Stimulated activated CD8-positive, alpha-beta memory T cell treated with anti-CD3 and anti-CD28 coated beads, Interleukin-15, amount 100 ng/mL, for 4 hours (primary cell): ENCODE measurements around the gene DECR2.
A peak's percentile ranks its signal among the peaks of the same experiment; 100 is the strongest.
"Not testable (repeated sequence)": the region's sequence is repeated elsewhere in the genome, so short reads cannot be mapped to it uniquely, and the experiment has no call there.

Experiments
- DNase-seq, 2 donors: peaks; one replicate each; pipeline ENCODE4 v3.0.0-alpha.2; 2020; ENCODE audit warnings: low read depth in 2 of 2

DECR2 gene

DNA sequence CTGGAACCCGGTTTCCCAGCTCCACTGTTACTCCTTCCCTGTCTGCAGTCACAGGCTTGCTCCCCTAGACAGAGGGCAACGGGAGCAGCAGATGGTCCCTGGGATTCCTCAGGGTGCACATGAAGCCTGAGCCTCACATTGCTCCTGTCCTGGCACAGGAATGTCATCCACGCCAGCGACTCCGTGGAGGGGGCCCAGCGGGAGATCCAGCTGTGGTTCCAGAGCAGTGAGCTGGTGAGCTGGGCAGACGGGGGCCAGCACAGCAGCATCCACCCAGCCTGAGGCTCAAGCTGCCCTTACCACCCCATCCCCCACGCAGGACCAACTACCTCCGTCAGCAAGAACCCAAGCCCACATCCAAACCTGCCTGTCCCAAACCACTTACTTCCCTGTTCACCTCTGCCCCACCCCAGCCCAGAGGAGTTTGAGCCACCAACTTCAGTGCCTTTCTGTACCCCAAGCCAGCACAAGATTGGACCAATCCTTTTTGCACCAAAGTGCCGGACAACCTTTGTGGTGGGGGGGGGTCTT is 1.6 kb upstream of the DECR2 start:
- DNase-seq = no peak

DNA sequence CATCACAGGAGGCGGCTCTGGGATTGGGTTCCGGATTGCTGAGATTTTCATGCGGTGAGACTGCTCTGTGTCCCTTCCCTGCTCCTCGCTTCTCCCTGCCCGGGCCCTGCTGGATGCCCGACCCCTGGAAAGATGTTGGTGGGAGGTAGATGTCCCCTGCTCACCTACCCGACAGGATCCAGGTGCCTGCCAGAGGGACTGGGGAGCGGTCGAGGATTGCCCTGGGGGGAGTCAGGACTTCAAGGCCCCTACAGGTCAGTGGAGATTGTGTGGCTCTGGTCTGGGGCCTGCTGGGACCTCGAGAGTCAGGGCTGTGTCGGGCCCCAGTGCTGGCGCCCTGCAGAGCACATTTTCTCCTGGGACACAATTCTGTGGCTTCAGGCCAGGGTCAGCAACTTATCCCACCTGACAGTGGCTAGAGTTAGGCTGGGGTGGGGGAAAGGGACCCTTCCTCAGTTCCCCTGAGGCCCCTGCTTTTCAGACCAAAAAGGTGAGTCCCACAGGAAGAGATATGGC is 3.3 kb downstream of the DECR2 start:
- DNase-seq = no peak

DNA sequence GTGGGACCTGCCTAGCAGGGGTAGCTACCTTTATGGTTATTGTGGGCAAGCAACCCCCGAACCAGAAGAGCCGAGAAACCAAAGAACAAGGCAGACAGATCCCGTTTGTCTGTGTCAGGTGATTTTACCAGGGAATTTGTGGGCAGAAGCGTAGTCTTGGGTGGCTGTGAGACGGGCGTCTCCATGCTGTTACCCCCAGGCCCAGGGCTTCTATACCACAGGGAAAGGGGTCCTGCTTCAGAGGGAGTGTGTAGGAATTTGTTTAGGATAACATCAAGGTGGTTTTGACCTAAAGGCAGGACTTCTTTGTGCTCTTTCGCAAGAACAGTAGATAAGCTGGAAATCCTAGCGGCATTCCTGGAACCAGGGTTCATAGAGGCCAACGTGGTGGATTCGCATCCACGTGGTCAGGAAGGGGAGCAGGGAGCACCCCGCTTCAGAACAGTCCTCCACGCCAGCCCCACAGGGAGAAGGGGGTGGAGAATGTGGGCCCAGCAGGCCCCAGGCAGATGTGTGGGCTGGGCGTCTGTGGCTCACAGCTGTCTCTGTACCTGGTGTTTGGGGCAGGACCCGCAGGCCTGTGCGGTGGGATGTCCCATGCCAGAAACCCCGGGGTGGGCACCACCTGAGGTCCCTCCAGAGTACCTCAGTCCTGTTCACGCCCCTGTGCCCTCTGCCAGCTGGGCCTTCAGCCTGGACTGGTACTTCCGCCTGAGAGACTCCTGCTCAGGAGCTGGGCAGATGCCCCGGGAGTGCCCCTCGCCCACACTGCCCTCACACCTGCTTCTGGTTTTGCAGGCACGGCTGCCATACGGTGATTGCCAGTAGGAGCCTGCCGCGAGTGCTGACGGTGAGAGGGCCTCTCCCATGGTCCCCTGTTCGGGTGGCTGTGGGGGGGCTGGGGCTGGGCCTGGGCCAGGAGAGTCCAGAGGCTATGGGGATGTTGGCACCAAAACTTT is 4.1 kb downstream of the DECR2 start:
- DNase-seq = no peak

DNA sequence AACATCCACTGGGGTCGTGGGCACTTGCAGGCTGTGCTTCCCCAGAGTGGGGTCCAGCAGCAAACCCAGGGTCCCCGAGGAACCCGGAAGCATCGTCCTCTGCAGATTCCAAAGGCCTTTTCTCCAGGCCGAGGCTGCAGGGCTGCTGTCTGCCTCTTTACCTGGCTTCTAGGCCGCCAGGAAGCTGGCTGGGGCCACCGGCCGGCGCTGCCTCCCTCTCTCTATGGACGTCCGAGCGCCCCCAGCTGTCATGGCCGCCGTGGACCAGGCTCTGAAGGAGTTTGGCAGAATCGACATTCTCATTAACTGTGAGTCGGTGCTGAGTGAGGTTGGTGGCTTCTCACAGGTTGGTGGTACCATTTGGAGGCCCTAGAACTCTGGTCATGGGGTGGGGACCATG is 5.6 kb downstream of the DECR2 start:
- no peak for DNase-seq

DNA sequence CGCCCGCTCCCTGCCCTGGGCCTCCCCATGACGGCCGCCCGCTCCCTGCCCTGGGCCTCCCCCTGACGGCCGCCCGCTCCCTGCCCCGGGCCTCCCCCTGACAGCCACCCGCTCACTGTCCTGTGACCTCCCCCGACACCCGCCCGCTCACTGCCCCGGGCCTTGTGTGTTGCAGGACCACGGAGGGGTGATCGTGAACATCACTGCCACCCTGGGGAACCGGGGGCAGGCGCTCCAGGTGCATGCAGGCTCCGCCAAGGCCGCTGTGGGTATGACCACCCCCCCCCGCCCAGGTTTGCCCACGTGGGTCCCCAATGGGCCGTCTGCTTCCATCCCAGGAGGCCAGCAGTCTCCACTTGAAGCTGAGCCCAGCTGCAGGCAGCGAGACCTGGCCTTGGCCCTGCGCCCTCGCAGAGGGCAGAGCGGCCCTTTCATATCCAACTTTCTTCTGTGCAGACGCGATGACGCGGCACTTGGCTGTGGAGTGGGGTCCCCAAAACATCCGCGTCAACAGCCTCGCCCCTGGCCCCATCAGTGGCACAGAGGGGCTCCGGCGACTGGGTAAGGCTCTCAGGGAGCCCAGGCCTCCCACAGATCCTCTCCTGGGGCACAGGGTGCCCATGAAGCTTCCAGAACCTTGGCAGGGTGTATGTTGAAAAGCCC is 9.0 kb downstream of the DECR2 start:
- DNase-seq = no peak

DNA sequence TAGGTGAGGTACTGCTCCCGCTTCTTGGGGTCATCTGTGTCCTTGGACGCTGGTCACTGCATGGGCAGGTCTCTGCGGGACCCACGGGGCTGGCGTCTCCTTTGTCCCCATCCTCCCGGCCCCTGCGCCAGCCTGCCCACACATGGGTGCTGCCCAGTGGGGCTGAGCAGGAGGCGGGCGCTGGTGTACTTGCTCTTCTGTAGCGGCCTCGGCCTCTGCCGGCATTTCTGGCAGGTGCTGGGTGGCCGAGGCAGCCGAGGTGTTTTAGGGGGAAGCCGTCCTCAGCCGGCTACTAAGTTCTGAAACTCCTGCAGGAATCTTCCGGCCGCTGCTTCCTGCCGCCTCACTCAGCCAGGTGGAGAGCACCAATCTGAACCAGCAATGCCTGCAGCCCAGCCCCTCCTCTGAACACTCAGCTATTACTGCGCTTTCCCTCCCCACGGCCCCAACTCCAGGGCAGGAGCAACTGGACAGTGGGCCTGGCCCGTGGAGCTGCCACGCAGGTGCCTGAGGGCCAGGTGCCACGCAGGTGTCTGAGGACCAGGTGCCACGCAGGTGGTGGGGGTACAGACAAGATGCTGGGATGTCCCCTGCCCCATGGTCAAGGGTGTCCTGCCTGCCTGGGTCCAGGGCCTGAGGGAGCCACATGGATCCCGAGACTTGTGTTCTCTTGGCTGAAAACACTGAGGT is 10.0 kb downstream of the DECR2 start:
- no peak for DNase-seq

DNA sequence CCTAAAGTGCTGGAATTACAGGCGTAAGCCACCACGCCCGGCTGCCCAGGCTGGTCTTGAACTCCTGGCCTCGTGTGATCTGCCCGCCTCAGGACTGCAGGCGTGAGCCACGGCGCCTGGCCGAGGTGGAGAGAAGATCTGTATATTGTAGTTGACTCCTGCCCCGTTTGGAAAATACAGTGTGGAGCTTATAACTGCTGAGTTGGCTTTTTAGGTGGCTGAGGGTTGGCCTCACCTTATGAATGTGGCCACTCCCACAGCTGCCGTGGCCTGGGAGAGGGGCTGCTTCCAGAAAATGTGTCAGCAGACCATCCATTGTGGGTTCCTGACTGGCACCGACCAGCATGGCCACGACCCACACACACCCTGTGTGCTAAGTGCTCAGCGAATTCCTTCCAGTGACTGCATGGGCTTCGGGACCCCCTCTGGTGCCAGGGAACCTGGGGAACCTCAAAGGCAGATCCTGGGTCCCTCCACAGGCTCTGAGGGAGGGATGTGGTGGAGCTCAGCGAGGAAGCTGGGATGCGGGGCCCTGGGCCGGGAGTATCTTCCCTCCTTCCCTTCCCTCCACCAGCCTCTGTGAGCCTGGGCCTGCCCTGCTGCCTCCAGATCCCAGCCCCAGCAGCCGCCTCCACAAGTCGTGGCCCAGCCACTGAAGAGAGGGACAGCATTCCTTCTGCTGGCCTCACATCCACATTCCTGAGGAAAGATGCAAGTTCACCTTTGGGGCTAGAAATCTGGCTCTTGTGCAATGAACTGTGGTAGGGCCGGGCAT is 12.9 kb downstream of the DECR2 start:
- DNase-seq = no peak

DNA sequence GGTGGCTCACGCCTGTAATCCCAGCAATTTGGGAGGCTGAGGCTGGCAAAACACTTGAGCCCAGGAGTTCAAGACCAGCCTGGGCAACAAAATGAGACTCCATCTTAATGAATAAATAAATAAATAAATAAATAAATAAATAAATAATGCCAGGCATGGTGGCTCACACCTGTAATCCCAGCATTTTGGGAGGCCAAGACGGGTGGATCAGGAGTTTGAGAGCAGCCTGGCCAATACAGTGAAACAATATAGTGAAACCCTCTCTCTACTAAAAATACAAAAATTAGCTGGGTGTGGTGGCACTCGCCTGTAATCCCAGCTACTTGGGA is 13.4 kb downstream of the DECR2 start:
- DNase-seq = not testable (repeated sequence)

DNA sequence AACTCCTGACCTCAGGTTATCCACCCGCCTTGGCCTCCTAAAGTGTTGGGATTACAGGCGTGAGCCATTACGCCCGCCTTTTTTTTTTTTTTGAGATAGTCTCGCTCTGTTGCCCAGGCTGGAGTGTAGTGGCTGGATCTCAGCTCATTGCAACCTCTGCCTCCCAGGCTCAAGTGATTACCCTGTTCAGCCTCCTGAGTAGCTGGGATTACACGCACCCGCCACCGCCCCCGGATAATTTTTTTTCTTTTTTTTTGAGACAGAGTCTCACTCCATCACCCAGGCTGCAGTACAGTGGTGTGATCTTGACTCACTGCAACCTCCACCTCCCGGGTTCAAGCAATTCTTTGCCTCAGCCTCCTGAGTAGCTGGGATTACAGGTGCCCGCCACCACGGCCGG is 20.5 kb downstream of the DECR2 start:
- DNase-seq = not testable (repeated sequence)

DNA sequence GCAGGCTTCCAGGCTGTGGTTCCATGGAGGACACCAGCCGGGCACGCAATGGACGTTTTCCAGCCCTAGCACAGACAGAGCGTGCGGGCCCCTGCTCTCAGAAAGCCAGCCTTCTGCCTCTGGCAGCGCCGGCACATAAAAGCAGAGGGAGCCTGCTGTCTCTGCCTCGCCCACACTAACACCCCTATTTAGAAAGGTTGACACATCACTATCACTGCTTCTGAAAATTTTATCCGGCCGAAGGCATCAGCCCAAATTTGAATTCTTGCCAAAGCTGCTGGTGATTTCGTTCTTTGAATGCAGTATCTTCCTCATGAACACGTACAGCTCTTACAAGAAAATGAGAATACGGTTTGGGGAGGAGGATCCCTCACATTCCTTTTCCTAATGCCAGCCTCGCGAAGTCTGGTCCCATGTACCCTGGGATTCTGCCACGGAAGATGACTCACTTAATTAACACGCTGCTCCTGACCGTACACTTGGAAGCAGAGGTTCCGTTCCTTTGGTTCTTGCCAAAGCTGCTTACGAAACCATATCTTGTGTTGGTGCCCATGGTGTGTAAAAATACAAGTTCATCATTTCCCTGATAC is 22.4 kb downstream of the DECR2 start:
- no peak for DNase-seq

DNA sequence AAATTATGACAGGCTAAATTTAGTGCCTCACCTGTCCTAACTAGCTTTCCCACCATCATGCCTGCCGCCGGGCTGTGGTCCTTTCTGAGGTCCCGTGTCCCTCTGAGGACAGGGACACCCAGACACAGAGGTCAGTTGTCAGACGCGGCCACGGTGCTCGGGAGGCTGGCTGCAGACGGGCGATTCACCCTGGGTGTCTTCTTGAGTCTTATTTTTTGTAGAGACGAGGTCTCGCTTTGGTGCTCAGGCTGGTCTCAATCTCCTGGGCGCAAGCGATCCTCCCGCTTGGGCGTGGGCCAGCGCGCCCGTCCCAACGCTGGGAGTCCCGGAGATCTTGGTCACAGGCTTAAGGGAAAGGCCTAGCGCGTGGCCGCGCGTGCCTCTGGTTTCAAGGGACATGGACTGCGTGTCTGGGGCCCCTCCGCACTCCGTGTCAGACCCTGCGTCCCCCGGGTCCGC is 23.0 kb downstream of the DECR2 start:
- DNase-seq = no peak

DNA sequence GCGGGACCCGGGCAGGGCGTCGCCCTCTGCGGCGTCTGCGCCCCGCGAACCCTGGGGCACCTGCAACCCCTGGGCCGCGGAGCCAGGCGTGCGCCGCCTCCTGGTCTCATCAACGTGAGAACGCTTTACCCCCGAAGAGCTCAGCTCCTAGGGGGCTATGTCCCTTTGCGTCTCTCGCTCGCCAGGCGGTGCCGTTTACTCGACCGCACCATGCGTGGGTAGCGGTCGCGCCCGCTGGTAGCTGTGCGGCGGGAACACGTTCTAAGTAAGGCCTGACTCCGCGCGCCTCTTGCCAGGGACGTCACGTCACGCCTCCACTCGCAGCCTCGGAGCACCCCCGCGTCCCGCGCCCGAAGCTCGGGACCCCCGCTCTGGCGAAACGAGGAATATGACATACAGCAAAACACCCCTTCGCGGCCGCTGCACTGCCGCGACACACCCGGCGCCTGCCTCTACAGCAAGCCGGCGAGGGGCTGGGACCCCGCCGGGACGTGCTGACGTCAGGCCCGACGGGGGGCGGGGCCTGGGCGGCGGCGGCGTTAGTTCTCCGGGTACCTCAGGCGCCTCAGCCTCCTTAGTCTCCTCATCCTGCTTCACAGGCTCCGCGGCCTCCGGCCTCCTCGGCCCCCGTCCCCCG is 23.5 kb downstream of the DECR2 start, which contains the start of gene RAB11FIP3:
Gene RAB11FIP3, plus strand, starts transcription at position 568 of the 637 bp plus-strand sequence. CDS start 358 bp downstream, outside the sequence.
- peak; percentile 63 to 77 for DNase-seq

DNA sequence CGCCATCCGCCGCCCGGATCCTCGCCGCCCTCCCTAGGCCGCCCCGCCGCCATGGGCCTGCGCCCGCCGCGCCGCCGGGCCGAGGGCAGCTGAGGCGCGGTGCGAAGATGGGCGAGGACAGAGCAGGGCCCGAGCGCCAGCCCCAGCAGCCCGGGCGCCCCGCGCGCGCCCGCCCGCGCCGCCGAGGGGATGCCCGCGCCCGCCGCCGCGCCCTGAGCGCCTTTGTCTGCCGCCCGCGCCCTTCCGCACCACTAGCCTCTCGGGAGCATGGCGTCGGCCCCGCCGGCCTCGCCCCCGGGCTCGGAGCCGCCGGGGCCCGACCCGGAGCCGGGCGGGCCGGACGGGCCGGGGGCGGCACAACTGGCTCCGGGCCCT is 24.0 kb downstream of the DECR2 start:
- DNase-seq = no peak

DNA sequence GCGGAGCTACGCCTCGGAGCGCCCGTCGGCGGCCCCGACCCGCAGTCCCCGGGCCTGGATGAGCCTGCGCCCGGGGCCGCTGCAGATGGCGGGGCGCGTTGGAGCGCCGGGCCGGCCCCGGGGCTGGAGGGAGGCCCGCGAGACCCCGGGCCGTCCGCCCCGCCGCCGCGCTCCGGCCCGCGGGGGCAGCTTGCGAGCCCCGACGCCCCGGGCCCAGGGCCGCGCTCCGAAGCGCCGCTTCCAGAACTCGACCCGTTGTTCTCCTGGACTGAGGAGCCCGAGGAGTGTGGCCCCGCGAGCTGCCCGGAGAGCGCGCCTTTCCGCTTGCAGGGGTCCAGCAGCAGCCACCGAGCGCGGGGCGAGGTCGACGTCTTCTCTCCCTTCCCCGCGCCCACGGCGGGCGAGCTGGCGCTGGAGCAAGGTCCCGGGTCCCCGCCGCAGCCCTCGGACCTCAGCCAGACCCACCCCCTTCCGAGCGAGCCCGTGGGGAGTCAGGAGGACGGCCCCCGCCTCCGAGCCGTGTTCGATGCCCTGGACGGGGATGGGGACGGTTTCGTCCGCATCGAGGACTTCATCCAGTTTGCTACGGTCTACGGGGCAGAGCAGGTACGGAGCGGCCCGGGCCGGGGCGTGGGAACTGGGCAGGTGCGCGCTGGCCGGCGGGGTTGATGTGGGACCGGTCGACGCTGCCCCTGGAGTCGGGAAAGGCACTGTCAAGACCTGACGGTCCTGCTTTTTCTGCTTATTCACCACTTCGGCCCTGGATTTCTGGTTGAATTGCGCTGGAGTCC is 24.6 kb downstream of the DECR2 start:
- no peak for DNase-seq

DNA sequence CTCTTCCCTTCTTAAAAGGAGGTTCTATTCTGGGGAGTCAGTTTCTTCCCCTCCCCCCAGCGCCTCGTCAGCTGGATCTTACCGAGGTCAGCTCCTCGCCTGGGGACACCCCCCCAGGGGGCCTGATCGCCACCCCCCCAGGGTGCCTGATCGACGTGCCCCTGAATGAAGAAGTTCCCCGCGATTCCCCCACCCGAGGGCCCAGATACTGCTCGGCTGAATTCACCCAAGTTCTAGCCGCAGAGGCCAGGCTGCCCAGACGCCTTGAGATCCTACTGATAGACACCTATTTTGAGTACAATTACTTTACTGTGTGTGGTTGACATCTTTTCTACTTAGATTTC is 25.2 kb downstream of the DECR2 start:
- no peak for DNase-seq

DNA sequence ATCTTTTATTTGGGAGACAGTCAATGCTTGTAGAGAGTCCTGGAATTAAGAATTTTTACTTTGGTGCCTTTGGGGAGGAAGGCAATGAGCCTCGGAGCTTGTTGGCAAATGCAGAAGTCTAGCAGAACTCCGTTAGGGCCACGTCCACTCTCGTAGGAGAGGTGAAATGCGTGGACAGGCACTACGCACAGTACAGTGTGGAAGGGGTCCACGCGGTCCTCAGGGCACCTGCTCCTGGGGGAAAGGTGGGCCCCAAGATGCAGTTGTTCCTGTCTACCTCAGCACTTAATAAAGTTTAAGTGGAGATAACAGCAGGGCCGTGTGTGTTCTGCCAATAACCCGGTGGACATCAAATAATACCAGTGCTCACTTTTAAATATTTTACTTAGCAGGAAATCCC is 25.6 kb downstream of the DECR2 start:
- DNase-seq = no peak

DNA sequence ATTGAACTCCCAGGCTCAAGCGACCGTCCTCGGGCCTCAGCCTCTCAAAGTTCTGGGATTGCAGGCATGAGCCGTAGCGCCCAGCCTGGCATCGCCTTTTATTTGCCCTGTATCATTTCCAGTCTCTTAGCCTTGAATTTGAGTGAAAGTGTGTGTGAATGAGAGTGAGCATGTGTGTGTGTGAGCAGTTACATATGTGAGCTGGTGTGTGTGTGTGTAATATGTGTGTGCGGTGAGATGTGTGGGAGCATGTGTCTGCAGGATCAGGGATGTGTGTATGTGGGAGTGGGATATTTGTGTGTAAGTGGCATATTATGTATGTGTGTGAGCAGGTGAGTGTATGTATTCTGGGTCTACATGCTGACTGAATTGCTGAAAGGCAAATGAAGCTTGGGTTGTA is 29.2 kb downstream of the DECR2 start:
- no peak for DNase-seq

DNA sequence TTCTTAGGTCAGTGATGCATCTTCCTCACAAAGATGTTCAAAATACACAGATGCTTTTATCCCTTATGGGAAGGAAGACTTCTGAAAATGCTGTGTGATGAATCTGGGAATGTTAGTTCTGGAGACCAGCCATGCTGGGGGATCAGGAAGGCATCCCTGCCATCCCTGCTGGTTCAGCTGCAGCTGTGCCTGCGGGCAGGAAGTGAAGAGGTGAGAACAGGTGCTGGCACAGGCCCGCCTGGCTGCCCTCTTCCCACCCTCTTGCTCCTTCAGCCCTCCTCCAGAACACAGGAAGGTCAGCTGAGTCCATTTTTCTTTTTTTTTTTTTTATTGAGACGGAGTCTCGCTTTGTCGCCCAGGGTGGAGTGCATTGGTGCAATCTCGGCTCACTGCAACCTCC is 38.9 kb downstream of the DECR2 start:
- no peak for DNase-seq

DNA sequence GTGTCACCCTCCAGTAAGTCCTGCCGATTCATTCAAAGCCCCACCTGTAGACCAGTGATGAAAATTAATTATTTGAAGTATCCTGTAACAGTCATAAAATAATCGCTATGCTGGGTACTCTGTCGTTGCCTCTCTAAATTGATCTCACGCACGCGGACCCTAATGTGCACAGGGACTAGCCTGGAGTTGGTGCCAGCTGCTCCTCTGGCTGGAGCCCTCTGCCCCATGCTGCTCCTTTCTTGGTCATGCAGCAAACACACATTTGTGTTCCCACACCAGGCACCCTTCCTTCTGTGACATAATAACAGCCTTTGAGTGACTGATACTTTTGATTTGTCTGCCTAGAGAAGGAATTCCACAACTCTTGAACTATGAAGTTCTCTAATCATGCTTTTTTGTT is 39.8 kb downstream of the DECR2 start:
- DNase-seq = no peak

DNA sequence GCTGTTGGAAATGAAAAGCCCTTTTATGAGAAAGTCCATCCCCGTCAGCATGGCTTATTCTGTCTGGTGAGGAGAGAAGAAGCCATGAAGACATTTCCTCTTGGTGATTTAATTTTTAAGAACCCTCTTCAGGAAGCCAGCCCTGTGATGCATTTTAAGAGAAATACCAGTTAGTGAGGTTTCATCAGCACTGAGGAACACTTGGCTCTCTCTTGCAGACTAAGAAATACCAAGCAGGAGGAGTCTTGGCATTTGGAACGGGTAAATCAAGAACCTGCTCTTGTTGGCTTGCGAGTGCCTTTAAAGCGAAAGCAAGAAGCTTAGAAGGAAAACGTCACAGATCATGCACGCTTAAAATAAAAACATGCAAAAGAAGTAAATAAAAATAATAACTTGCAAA is 41.3 kb downstream of the DECR2 start:
- DNase-seq = no peak
